GM12865 (cell line): ENCODE data around the gene TACR1.
"Not testable (repeated sequence)": the region's sequence is repeated elsewhere in the genome, so short reads cannot be mapped to it uniquely, and the experiment has no call there.

Source experiments
- DNase-seq: peaks from one replicate; pipeline ENCODE4 v3.0.0; 2010; ENCODE audit warnings: low read depth
- H3K4me3 ChIP-seq: 2 replicates; pipeline ENCODE4 v1.5.1; 2011; ENCODE audit warnings: mild to moderate bottlenecking, low read depth, low read length, control low read depth
- CTCF ChIP-seq: IDR thresholded peaks from 2 replicates; pipeline ENCODE4 v1.5.1; 2011; ENCODE audit warnings: low read length, control low read depth, low read depth, inconsistent platforms; ENCODE audit not compliant: insufficient read depth; ENCODE audit errors: missing control alignments

TACR1 gene

GRCh38 chr2:75067506-75067905 lies 131.8 kb downstream of the TACR1 start:
- no peak for DNase-seq
- TF ChIP-seq CTCF: no peak
- H3K4me3 ChIP-seq: no peak overlapping the region

DNA sequence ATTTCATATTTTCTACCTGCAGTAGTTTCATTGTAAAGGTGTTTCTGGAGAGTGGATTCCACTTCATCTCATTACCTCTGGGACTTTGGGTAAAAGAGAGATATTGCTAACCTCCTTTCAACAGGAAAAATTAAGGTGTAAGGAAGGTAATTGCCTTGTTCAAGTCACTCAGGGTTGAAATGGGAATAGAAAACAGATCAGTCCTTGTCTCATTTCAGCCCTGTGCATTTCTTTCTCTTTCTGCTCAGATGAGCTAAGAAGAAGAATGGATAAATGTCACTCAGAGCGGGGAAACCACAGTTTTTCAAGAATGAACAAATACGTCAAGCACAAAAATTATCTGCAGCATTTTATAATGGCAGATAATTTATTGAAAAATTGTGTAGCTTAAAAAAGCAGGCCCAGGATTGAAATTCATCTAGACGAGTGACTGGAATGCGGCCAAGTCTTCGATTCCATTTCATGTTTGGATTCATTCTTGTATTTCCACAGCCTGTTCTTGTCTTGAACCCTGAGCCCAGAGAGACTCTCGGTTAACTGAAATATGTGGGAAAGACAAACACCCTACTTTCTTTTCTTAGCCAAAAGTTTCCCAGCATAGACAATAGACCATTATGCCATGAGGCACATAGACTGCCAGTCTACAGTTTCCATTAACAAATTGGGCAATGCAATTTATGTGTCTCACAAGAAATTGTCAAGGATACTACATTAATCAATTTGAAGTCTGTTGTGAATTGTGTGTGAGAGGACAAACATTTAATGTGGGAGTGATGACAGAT lies 133.0 kb downstream of the TACR1 start:
- DNase-seq: no peak
- H3K4me3 ChIP-seq: no peak overlapping the region
- no peak for TF ChIP-seq CTCF

- DNase-seq: peak; percentile 24
- no peak overlapping the region for H3K4me3 ChIP-seq
- TF ChIP-seq CTCF: no peak
Observed at GRCh38 chr2:75065402-75066008, 133.8 kb downstream of the TACR1 start.

DNA sequence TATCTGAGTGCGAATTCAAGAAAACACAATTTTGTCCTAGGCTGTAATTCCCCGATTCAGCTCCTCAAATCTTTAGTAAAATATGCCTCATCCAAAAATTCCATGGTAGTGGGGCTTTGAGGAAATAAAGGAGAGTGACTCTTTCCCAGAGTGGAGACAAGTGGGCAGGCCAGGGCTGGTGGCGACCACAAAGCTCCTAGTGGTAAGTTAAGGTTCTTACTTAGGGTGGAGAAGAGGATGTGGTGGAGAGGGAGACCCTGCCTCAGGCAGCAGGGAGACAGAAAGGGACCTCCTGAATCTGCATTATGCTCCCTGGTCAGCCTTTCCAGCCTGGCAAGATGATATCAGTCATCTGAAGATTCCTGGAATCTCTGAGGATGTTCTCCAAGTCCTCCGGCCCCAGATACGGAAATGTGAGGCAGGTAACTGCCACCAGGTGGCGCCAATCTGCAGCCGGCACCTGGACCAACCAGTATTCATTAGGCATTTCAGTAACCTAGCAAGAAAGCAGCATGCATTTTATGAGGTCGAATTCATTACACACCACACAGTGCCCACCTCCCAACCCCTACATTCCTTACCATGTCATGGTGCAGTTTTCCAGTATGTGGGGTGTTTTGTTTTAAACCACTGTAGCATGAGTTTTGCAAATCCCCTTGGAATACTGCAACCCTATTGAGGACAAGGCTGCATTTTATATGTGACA lies 134.5 kb downstream of the TACR1 start:
- H3K4me3 ChIP-seq: no peak overlapping the region
- TF ChIP-seq CTCF: peak; percentile 91
- peak; percentile 75 for DNase-seq

DNA sequence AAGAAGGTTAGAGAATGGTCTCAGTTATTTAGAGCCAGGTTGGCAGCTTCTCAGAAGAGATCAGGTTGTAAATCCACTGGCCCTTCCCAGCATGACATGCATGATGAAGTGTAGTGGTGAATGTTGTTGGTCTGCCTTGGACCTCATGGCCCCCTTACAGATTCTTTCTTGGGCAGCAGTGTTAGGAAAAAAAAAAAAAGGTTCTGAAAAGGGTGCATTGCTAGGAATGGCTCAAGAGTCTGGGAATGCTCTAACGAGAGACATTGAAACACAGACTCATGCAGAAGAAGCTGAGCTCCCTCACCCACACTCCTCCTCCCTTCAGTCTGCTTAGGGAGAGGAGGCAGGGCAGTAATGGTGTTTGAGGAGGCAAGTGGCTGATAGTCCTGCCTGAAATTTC lies 135.4 kb downstream of the TACR1 start:
- TF ChIP-seq CTCF: no peak
- H3K4me3 ChIP-seq: no peak overlapping the region
- DNase-seq: no peak

DNA sequence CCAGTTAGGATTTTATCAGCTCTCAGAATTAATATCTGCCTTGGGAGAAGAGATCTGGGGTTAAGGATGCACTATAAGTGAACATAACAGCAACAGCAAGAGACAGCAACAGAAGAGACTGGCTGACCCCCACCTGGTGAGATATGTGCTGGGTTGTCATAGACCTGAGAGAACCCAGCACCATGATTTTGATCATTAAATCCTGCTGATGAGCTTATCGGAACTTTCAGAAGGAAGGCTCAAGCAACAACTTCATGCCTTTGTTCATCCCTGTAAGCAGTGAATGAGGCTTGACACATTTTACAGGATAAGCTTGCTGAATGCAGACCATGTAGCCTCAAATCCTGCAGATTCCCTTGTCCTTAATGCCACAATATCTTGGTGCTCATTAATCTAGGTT lies 140.9 kb downstream of the TACR1 start:
- no peak overlapping the region for H3K4me3 ChIP-seq
- no peak for TF ChIP-seq CTCF
- no peak for DNase-seq

GRCh38 chr2:75057150-75057549 lies 142.2 kb downstream of the TACR1 start:
- H3K4me3 ChIP-seq, DNase-seq: not testable (repeated sequence)
